K562 (cell line): ENCODE results near the gene MBOAT1.

Experiments
- C11orf30 ChIP-seq: fragments of 450-650 bp; IDR thresholded peaks from 2 replicates; pipeline ENCODE4 v1.6.1; 2016; ENCODE audit warnings: low read depth, mild to moderate bottlenecking
- CAMTA2 ChIP-seq: fragments of 250-450 bp; sonication (Bioruptor Pico); conservative IDR thresholded peaks from 2 replicates; pipeline ENCODE4 v1.5.1; 2022
- CTCF ChIP-seq, 3 experiments: IDR thresholded peaks in 2 of 3; conservative IDR thresholded peaks in 1 of 3; 2 replicates each; pipeline ENCODE4 v1.5.1; 2011 to 2012; ENCODE audit warnings: low read length in 3 of 3, mild to moderate bottlenecking in 3 of 3, control low read depth in 2 of 3, improper control_type of control experiment in 1 of 3, inconsistent platforms in 1 of 3, low read depth in 1 of 3, mixed read lengths in 1 of 3, moderate library complexity in 1 of 3; ENCODE audit not compliant: insufficient read depth in 2 of 3
- ELF4 ChIP-seq: fragments of 450-650 bp; formaldehyde crosslinking; IDR thresholded peaks from 2 replicates; pipeline ENCODE4 v1.4.0; 2022; ENCODE audit warnings: missing genetic modification characterization
- JUND ChIP-seq, 2 experiments: IDR thresholded peaks; 2 replicates in 1 of 2; 3 replicates in 1 of 2; pipeline ENCODE4 v1.6.1; 2011; ENCODE audit warnings: borderline replicate concordance in 2 of 2, low read depth in 2 of 2, low read length in 2 of 2, improper control_type of control experiment in 1 of 2, missing biosample characterization in 1 of 2, missing genetic modification characterization in 1 of 2, missing genetic modification reagents in 1 of 2
- POLR2A ChIP-seq: fragments of 450-650 bp; conservative IDR thresholded peaks from 2 replicates; pipeline ENCODE4 v1.6.1; 2016
- SIN3B ChIP-seq: fragments of 450-650 bp; IDR thresholded peaks from 2 replicates; pipeline ENCODE4 v1.6.1; 2017; ENCODE audit warnings: low read depth, mild to moderate bottlenecking, moderate library complexity
- SLC30A9 ChIP-seq: fragments of 250-450 bp; sonication (Bioruptor Pico); IDR thresholded peaks from 2 replicates; pipeline ENCODE4 v1.8.0; 2022; ENCODE audit warnings: mild to moderate bottlenecking, moderate library complexity
- SRF ChIP-seq, 2 experiments: fragments of 250-450, 450-650 bp in 1 of 2; sonication (Bioruptor Pico) in 1 of 2; sonication (generic) in 1 of 2; formaldehyde crosslinking; IDR thresholded peaks; 2 replicates each; pipeline versions ENCODE4 v1.5.0 to v1.5.1; 2020 to 2022; ENCODE audit warnings: mild to moderate bottlenecking in 1 of 2, missing genetic modification reagents in 1 of 2
- TAF1 ChIP-seq: IDR thresholded peaks from 2 replicates; pipeline ENCODE4 v1.6.1; 2011; ENCODE audit warnings: mild to moderate bottlenecking, low read length, moderate library complexity; ENCODE audit not compliant: insufficient read depth, control insufficient read depth, severe bottlenecking; ENCODE audit errors: extremely low read depth
- ZNF274 ChIP-seq: IDR thresholded peaks from 2 replicates; pipeline ENCODE4 v1.6.1; 2011; ENCODE audit warnings: low read depth, mild to moderate bottlenecking, low read length, moderate library complexity, borderline replicate concordance
- ZNF407 ChIP-seq: fragments of 450-650 bp; IDR thresholded peaks from 2 replicates; pipeline ENCODE4 v1.6.1; 2016; ENCODE audit warnings: low read depth
- ZNF592 ChIP-seq: fragments of 450-650 bp; IDR thresholded peaks from 2 replicates; pipeline ENCODE4 v1.6.1; 2017; ENCODE audit warnings: antibody characterized with exemption, mild to moderate bottlenecking

- no peak for TF ChIP-seq SLC30A9 (CRISPR knock-in tag)
- no peak for TF ChIP-seq SRF (CRISPR knock-in tag; IDR thresholded peaks at IDR 0.05)
- no peak for TF ChIP-seq CTCF (IDR thresholded peaks at IDR 0.05 in 2 of 3, conservative IDR thresholded peaks at IDR 0.05 in 1 of 3; ENCODE audit: insufficient read depth in 2 of 3, low read depth in 1 of 3, low read length in 3 of 3)
- TF ChIP-seq ZNF592, result no peak
- TF ChIP-seq C11orf30, result no peak
- TF ChIP-seq SIN3B, result no peak
- no peak for TF ChIP-seq ZNF407
- no peak for TF ChIP-seq JUND (IDR thresholded peaks at IDR 0.05; ENCODE audit: borderline replicate concordance, low read depth, low read length)
- TF ChIP-seq JUND (tag; IDR thresholded peaks at IDR 0.05; ENCODE audit: borderline replicate concordance, low read depth, low read length), result no peak
- no peak for TF ChIP-seq CAMTA2 (CRISPR knock-in tag)
- TF ChIP-seq ELF4 (CRISPR knock-in tag), result no peak
- TF ChIP-seq TAF1, result no peak
- no peak for TF ChIP-seq POLR2A
- no peak for TF ChIP-seq ZNF274
Observed at GRCh38 chr6:20071998-20072397, 140.3 kb downstream of the MBOAT1 start.
